GM19238 (cell line): ENCODE data around the gene IMMP2L.

Experiments used
- DNase-seq: peaks from one replicate; pipeline ENCODE4 v3.0.0; 2011; ENCODE audit warnings: low spot score; ENCODE audit not compliant: insufficient read length

Gene IMMP2L

GRCh38 chr7:110880971-110881370 lies 681.3 kb downstream of the IMMP2L start:
- DNase-seq: no peak

- DNase-seq: no peak
Measured at GRCh38 chr7:110877016-110877415, 685.3 kb downstream of the IMMP2L start.

GRCh38 chr7:110875346-110875745 lies 686.9 kb downstream of the IMMP2L start:
- DNase-seq: no peak

GRCh38 chr7:110871856-110872255 lies 690.4 kb downstream of the IMMP2L start:
- DNase-seq: no peak

- no peak for DNase-seq
Measured at GRCh38 chr7:110870926-110871325, 691.4 kb downstream of the IMMP2L start.

GRCh38 chr7:110868458-110868857 lies 693.8 kb downstream of the IMMP2L start:
- no peak for DNase-seq

GRCh38 chr7:110867771-110868170 lies 694.5 kb downstream of the IMMP2L start:
- no peak for DNase-seq

- DNase-seq: no peak
Measured at GRCh38 chr7:110863258-110863657, 699.0 kb downstream of the IMMP2L start.

GRCh38 chr7:110861163-110861562 lies 701.1 kb downstream of the IMMP2L start:
- no peak for DNase-seq

GRCh38 chr7:110857106-110857505 lies 705.2 kb downstream of the IMMP2L start:
- DNase-seq: no peak

GRCh38 chr7:110856704-110857103 lies 705.6 kb downstream of the IMMP2L start:
- DNase-seq: no peak

- DNase-seq: no peak
Measured at GRCh38 chr7:110854651-110855050, 707.6 kb downstream of the IMMP2L start.

GRCh38 chr7:110854166-110854565 lies 708.1 kb downstream of the IMMP2L start:
- no peak for DNase-seq

GRCh38 chr7:110853263-110853662 lies 709.0 kb downstream of the IMMP2L start:
- no peak for DNase-seq

- no peak for DNase-seq
Measured at GRCh38 chr7:110852156-110852940, 709.9 kb downstream of the IMMP2L start.

GRCh38 chr7:110850224-110850623 lies 712.1 kb downstream of the IMMP2L start:
- no peak for DNase-seq

- DNase-seq: no peak
Measured at GRCh38 chr7:110842796-110843195, 719.5 kb downstream of the IMMP2L start.

- DNase-seq: no peak
Measured at GRCh38 chr7:110841840-110842545, 720.3 kb downstream of the IMMP2L start.

GRCh38 chr7:110839866-110840265 lies 722.4 kb downstream of the IMMP2L start:
- no peak for DNase-seq

GRCh38 chr7:110835849-110836248 lies 726.4 kb downstream of the IMMP2L start:
- DNase-seq: no peak

GRCh38 chr7:110835218-110835617 lies 727.1 kb downstream of the IMMP2L start:
- DNase-seq: no peak

GRCh38 chr7:110831419-110831818 lies 730.9 kb downstream of the IMMP2L start:
- DNase-seq: no peak

GRCh38 chr7:110830778-110831177 lies 731.5 kb downstream of the IMMP2L start:
- no peak for DNase-seq
